ENCODE data around the gene PRSS57. TPM values are rescaled to one million over a fixed set of nuclear protein-coding genes. Genes with fewer than 3 reads are reported as not detected.
A peak's percentile ranks its signal among the peaks of the same experiment; 100 is the strongest.
"Not testable (repeated sequence)": the region's sequence is repeated elsewhere in the genome, so short reads cannot be mapped to it uniquely, and the experiment has no call there.

The PRSS57 gene
- total RNA-seq, 1 donor from 2014 or later = not detected

- intact Hi-C loops (cut with DNase I); DNase-seq (ENCODE audit: low spot score): not testable (repeated sequence)
Observed at GRCh38 chr19:702847-703246, 7.6 kb upstream of the PRSS57 start.

GRCh38 chr19:699885-700284 is 4.6 kb upstream of the PRSS57 start:
- DNase-seq (ENCODE audit: low spot score); intact Hi-C loops (cut with DNase I): not testable (repeated sequence)

- intact Hi-C loops (cut with DNase I); DNase-seq (ENCODE audit: low spot score): not testable (repeated sequence)
Observed at GRCh38 chr19:698529-698928, 3.3 kb upstream of the PRSS57 start.

GRCh38 chr19:694481-695351 is 536 bp downstream of the PRSS57 start:
- intact Hi-C loops (cut with DNase I) = no loop called here

GRCh38 chr19:690203-690602 is 5.0 kb downstream of the PRSS57 start:
- intact Hi-C loops (cut with DNase I) = no loop called here
- no peak for DNase-seq (ENCODE audit: low spot score)

More at GRCh38 chr19:694481-695351, 536 bp downstream of the PRSS57 start:
- no peak for DNase-seq (ENCODE audit: low spot score)

- no peak for DNase-seq (ENCODE audit: low spot score)
Observed at GRCh38 chr19:688992-689391, 6.3 kb downstream of the PRSS57 start.

GRCh38 chr19:688214-688613 is 7.0 kb downstream of the PRSS57 start:
- intact Hi-C loops (cut with DNase I) = no loop called here
- DNase-seq (ENCODE audit: low spot score) = no peak

More at GRCh38 chr19:688992-689391, 6.3 kb downstream of the PRSS57 start:
- intact Hi-C loops (cut with DNase I) = no loop called here

- intact Hi-C loops (cut with DNase I) = no loop called here
- no peak for DNase-seq (ENCODE audit: low spot score)
Observed at GRCh38 chr19:687569-688166, 7.6 kb downstream of the PRSS57 start.

- intact Hi-C loops (cut with DNase I) = no loop called here
- no peak for DNase-seq (ENCODE audit: low spot score)
Observed at GRCh38 chr19:686589-687297, 8.5 kb downstream of the PRSS57 start.

GRCh38 chr19:685454-685931 is 9.8 kb downstream of the PRSS57 start:
- no peak for DNase-seq (ENCODE audit: low spot score)

GRCh38 chr19:682678-683320 is 12.5 kb downstream of the PRSS57 start:
- no peak for DNase-seq (ENCODE audit: low spot score)
- intact Hi-C loops (cut with DNase I) = no loop called here

More at GRCh38 chr19:685454-685931, 9.8 kb downstream of the PRSS57 start:
- intact Hi-C loops (cut with DNase I) = no loop called here

- intact Hi-C loops (cut with DNase I) = no loop called here
- DNase-seq (ENCODE audit: low spot score) = peak; percentile 96
Observed at GRCh38 chr19:681029-682019, 13.9 kb downstream of the PRSS57 start.

GRCh38 chr19:680287-681028 is 14.8 kb downstream of the PRSS57 start:
- DNase-seq (ENCODE audit: low spot score) = peak; percentile 100
- intact Hi-C loops (cut with DNase I) = no loop called here

- DNase-seq (ENCODE audit: low spot score) = no peak
- intact Hi-C loops (cut with DNase I) = no loop called here
Observed at GRCh38 chr19:679418-680286, 15.6 kb downstream of the PRSS57 start.

GRCh38 chr19:678791-679388 is 16.4 kb downstream of the PRSS57 start:
- DNase-seq (ENCODE audit: low spot score) = no peak
- intact Hi-C loops (cut with DNase I) = no loop called here

- no peak for DNase-seq (ENCODE audit: low spot score)
- intact Hi-C loops (cut with DNase I) = no loop called here
Observed at GRCh38 chr19:677601-678436, 17.4 kb downstream of the PRSS57 start.
